Naive thymus-derived CD4-positive, alpha-beta T cell (primary cell): ENCODE results near the gene TRUB2. TPM values are rescaled to one million over a fixed set of nuclear protein-coding genes. Genes with fewer than 3 reads are reported as not detected.

ENCODE experiments used
- ATAC-seq: fragments of 150-1000 bp; cut with Tn5 transposase; 2 replicates; pipeline ENCODE4 v1.10.0; 2021; ENCODE audit warnings: mild to moderate bottlenecking, moderate library complexity
- CTCF ChIA-PET: fragments of 350-600 bp; sonication (Branson Sonifier 250); formaldehyde crosslinking; loops from one replicate; lab custom pipeline; 2021; ENCODE audit warnings: antibody characterized with exemption; lab: Charles Lee
- POLR2A ChIA-PET: fragments of 350-600 bp; sonication (Branson Sonifier 250); formaldehyde crosslinking; loops from one replicate; lab custom pipeline; 2021; ENCODE audit warnings: antibody characterized with exemption, inconsistent platforms; lab: Charles Lee
- DNase-seq, 9 donors: peaks; one replicate each; pipeline versions ENCODE4 v3.0.0 to v3.0.0-alpha.2; 2020 to 2022; ENCODE audit warnings: mixed read lengths in 1 of 9
- H3K27ac ChIP-seq: one replicate; pipeline ENCODE4 v1.7.0; 2013; ENCODE audit warnings: mild to moderate bottlenecking, low read depth, low read length, moderate library complexity
- H3K27me3 ChIP-seq, 2 donors: one replicate each; pipeline ENCODE4 v1.7.0; 2013; ENCODE audit warnings: low read length in 2 of 2, mild to moderate bottlenecking in 2 of 2, moderate library complexity in 2 of 2; ENCODE audit not compliant: control insufficient read depth in 2 of 2, insufficient read depth in 2 of 2
- H3K36me3 ChIP-seq, 3 experiments: 1 replicate in 2 of 3; 2 replicates in 1 of 3; pipeline ENCODE4 v1.7.0; 2013; ENCODE audit warnings: low read length in 3 of 3, mild to moderate bottlenecking in 3 of 3, moderate library complexity in 1 of 3; ENCODE audit not compliant: insufficient read depth in 3 of 3, control insufficient read depth in 2 of 3
- H3K4me1 ChIP-seq, 2 donors: one replicate each; pipeline ENCODE4 v1.7.0; 2013; ENCODE audit warnings: low read length in 2 of 2, mild to moderate bottlenecking in 2 of 2, moderate library complexity in 1 of 2; ENCODE audit not compliant: control insufficient read depth in 2 of 2, insufficient read depth in 2 of 2
- H3K4me3 ChIP-seq: 2 replicates; pipeline ENCODE4 v1.7.0; 2013; ENCODE audit warnings: mild to moderate bottlenecking, low read length
- H3K9me3 ChIP-seq, 3 experiments: 1 replicate in 2 of 3; 2 replicates in 1 of 3; pipeline ENCODE4 v1.7.0; 2013; ENCODE audit warnings: low read length in 3 of 3; ENCODE audit not compliant: control insufficient read depth in 2 of 3
- H3K27ac Mint-ChIP-seq, 9 donors: one replicate each; pipeline ENCODE4 v1.8.0; 2020 to 2022; ENCODE audit warnings: mixed read lengths in 9 of 9, mild to moderate bottlenecking in 8 of 9, moderate library complexity in 5 of 9, inconsistent platforms in 2 of 9
- H3K27me3 Mint-ChIP-seq, 5 donors: one replicate each; pipeline ENCODE4 v1.8.0; 2021 to 2022; ENCODE audit warnings: mixed read lengths in 5 of 5, mild to moderate bottlenecking in 1 of 5
- H3K36me3 Mint-ChIP-seq, 5 donors: one replicate each; pipeline ENCODE4 v1.8.0; 2020 to 2022; ENCODE audit warnings: mixed read lengths in 5 of 5, mild to moderate bottlenecking in 3 of 5, inconsistent platforms in 1 of 5
- H3K4me1 Mint-ChIP-seq, 7 donors: one replicate each; pipeline ENCODE4 v1.8.0; 2020 to 2022; ENCODE audit warnings: mixed read lengths in 7 of 7, mild to moderate bottlenecking in 3 of 7, inconsistent platforms in 1 of 7
- H3K4me3 Mint-ChIP-seq, 10 donors: one replicate each; pipeline ENCODE4 v1.8.0; 2020 to 2022; ENCODE audit warnings: mild to moderate bottlenecking in 10 of 10, mixed read lengths in 10 of 10, moderate library complexity in 6 of 10, inconsistent platforms in 2 of 10
- H3K9me3 Mint-ChIP-seq, 11 donors: one replicate each; pipeline ENCODE4 v1.8.0; 2020 to 2022; ENCODE audit warnings: mixed read lengths in 11 of 11, mild to moderate bottlenecking in 4 of 11, inconsistent platforms in 1 of 11, moderate library complexity in 1 of 11
- intact Hi-C, 2 donors: fragments of 100-400 bp; cut with micrococcal nuclease; formaldehyde crosslinking; loops; one replicate each; pipeline ENCODE4 v1.15.1; 2023
- polyA plus RNA-seq, 2 donors: library from polyadenylated mRNA; unstranded; fragments of 300-500 nt; fragmentation: Illumina TruSeq; gene quantifications; one replicate each; pipeline ENCODE4 v1.2.3, GENCODE V29; 2021
- total RNA-seq, 6 experiments: library from RNA in 5 of 6; stranded (reverse) in 5 of 6; gene quantifications; 1 replicate in 5 of 6; 2 replicates in 1 of 6; pipeline ENCODE4 v1.2.3 and lab custom pipeline; 2021 to 2026

Gene TRUB2
- total and polyA plus RNA-seq, 7 experiments from 2014 or later, result 11.5 to 27.2 (median 21.6) TPM

DNA sequence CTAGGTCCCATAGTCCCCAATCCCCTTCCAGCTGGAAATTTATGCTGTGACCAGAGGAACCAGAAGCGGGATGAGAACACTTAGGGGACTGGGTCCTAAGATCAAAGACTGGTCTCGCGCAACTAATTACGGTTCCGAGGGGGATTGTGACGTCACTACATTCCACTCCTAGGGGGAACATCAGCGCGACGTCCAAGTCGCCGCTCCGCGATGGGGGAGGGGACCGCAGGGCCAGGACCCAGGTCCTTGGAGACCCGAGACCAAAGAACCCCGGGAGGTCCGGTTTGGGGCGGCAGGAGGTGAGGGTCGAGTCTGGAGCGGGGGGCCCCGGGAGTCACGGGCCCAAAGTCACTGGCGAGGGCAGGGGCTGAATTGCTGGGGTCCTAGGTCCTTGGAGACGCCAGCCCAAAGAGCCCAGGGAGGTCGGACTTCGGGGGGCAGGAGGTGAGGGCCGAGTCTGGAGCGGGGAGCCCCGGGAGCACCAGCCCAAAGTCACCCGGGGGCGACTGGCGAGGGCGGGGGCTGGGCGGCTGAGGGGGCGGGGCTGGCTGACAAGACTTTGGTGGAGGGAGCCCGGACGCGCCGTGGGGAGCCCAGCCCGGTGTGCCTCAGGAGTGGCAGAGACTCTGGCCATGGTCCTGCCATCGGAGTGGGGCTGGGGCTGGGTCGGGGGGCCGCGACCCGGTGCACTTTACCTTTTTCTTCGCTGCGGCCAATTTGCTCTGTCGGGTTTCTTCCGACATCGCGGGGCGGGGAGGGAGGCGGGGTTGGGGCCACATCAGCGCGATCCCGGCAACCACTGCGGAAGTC, 46.8 kb downstream of the TRUB2 start, which contains the start of gene GOLGA2:
Gene GOLGA2 (minus strand): TSS at position 810 of the 810 bp plus-strand sequence. CDS start 31 bp downstream, at position 779.
- POLR2A ChIA-PET, result interaction anchor here (0.6 to 1.6 kb wide), 18 partner anchors 11 to 543 kb away, joined by 3 to 10 read pairs (median 4); partner anchors contain the start of genes BBLN, CIZ1, ENDOG and ODF2
- DNase-seq (no peak), ATAC-seq (peak; percentile 59)
- peak within 1 kb of the TSS; percentile 95 for H3K4me3 ChIP-seq
- peak within 1 kb of the TSS; percentile 90 for H3K27ac ChIP-seq
- Mint-ChIP-seq H3K36me3 (peaks cover 0 to 34% (median 8%) of the 10 kb centered on the region in 5 donors), H3K9me3 (peaks cover 0 to 11% (median 0%) of the 10 kb centered on the region in 11 donors), H3K4me3 (peak within 1 kb of the TSS; percentile 94 to 98 (median 96)), H3K4me1 (peaks cover 24 to 51% (median 46%) of the 10 kb centered on the region in 7 donors), H3K27ac (peak within 1 kb of the TSS; percentile 94 to 98 (median 97)), H3K27me3 (peaks cover 0 to 7% (median 0%) of the 10 kb centered on the region in 5 donors)
- H3K36me3 ChIP-seq, result peaks cover 0 to 14% (median 3%) of the 10 kb centered on the region in 3 experiments
- CTCF ChIA-PET, result interaction anchor here (0.6 kb wide), 1 partner anchor 20 kb away, joined by 5 read pairs; no protein-coding TSS in a partner anchor
- no peaks in the 10 kb centered on the region for H3K27me3 ChIP-seq
- H3K4me1 ChIP-seq, result peaks cover 16 to 21% of the 10 kb centered on the region in 2 donors
- intact Hi-C loops, result loop anchor here (1.0 to 10.0 kb wide), 19 partner anchors 20 to 823 kb away; partner anchors contain the start of genes COQ4 (in 2 of the 2), KYAT1 (in 2 of the 2), LRRC8A (in 2 of the 2) and ODF2 (in 2 of the 2)
- no peaks in the 10 kb centered on the region for H3K9me3 ChIP-seq

DNA sequence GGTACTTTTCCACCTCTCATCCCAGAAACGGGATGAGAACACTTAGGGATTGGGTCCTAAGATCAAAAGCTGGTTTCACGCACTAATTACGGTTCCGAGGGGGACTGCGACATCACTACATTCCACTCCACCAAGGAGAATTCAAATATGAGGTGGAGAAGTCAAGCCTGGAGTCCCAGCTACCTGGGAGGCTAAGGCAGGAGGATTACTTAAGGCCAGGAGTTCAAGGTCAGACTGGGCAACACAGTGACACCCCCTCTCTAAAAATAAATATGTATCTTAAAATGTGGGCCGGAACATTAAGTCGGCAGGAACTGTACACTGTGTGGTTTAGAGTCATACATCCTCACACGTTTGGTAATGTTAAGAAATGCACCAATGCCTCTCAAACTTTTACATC, 48.0 kb downstream of the TRUB2 start:
- POLR2A ChIA-PET, result no interaction called here
- peak overlapping the region in 9 of 10 donors; percentile 94 to 98 (median 96) for H3K4me3 Mint-ChIP-seq
- H3K36me3 Mint-ChIP-seq, result peaks cover 0 to 26% (median 6%) of the 10 kb centered on the region in 5 donors
- H3K27me3 Mint-ChIP-seq, result peaks cover 0 to 7% (median 0%) of the 10 kb centered on the region in 5 donors
- intact Hi-C loops, result loop anchor here (10.0 kb wide), 2 partner anchors 411 to 499 kb away; partner anchors contain the start of genes SET (in 1 of the 2) and SH2D3C (in 1 of the 2)
- no peak for ATAC-seq
- H3K27me3 ChIP-seq, result no peaks in the 10 kb centered on the region
- peaks cover 0 to 17% (median 3%) of the 10 kb centered on the region in 3 experiments for H3K36me3 ChIP-seq
- no peak overlapping the region for H3K27ac ChIP-seq
- DNase-seq, result no peak
- peak overlapping the region in 6 of 9 donors; percentile 77 to 97 (median 96) for H3K27ac Mint-ChIP-seq
- H3K4me1 ChIP-seq, result peaks cover 16 to 21% of the 10 kb centered on the region in 2 donors
- no peak overlapping the region for H3K4me3 ChIP-seq
- no peaks in the 10 kb centered on the region for H3K9me3 ChIP-seq
- H3K9me3 Mint-ChIP-seq, result peaks cover 0 to 11% (median 0%) of the 10 kb centered on the region in 11 donors
- CTCF ChIA-PET, result no interaction called here
- peaks cover 24 to 47% (median 40%) of the 10 kb centered on the region in 7 donors for H3K4me1 Mint-ChIP-seq

DNA sequence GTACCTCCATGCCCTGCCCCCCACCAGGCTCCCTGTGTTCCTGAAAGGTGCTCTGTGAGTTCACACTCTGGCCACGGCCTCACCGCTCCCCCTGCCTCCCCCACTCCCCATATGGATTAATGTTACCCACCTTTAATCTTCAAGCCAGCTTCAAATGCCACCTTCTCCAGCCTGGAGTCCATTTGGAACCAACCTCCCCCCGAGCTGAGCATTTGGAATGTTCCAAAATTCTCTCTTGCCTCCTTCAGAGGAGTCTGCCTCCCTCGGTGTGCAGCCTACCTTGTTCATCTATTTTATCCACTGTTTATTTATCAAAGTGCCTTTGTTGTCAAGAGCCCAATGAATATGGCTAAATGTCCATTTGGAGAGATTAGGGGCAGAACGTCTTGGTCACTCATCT, 50.7 kb downstream of the TRUB2 start:
- Mint-ChIP-seq H3K4me3 (no peak overlapping the region), H3K36me3 (peaks cover 0 to 35% (median 10%) of the 10 kb centered on the region in 5 donors), H3K27me3 (peaks cover 0 to 7% (median 0%) of the 10 kb centered on the region in 5 donors), H3K27ac (peak overlapping the region in 1 of 9 donors; percentile 49), H3K9me3 (peaks cover 0 to 8% (median 0%) of the 10 kb centered on the region in 11 donors), H3K4me1 (peaks cover 12 to 32% (median 23%) of the 10 kb centered on the region in 7 donors)
- ChIA-PET CTCF (no interaction called here), POLR2A (no interaction called here)
- intact Hi-C loops, result loop anchor here (10.0 kb wide), 2 partner anchors 413 to 497 kb away; partner anchors contain the start of genes SET (in 1 of the 2) and SH2D3C (in 1 of the 2)
- peaks cover 3 to 31% (median 3%) of the 10 kb centered on the region in 3 experiments for H3K36me3 ChIP-seq
- H3K4me3 ChIP-seq, result no peak overlapping the region
- no peaks in the 10 kb centered on the region for H3K27me3 ChIP-seq
- DNase-seq (no peak), ATAC-seq (no peak)
- peaks cover 10 to 16% of the 10 kb centered on the region in 2 donors for H3K4me1 ChIP-seq
- H3K9me3 ChIP-seq, result no peaks in the 10 kb centered on the region
- H3K27ac ChIP-seq, result no peak overlapping the region

- intact Hi-C loops, result loop anchor here (10.0 kb wide), 2 partner anchors 414 to 496 kb away; partner anchors contain the start of genes SET (in 1 of the 2) and SH2D3C (in 1 of the 2)
- ATAC-seq (no peak), DNase-seq (no peak)
- no peak overlapping the region for H3K4me3 Mint-ChIP-seq
- H3K4me1 ChIP-seq, result peaks cover 8 to 12% of the 10 kb centered on the region in 2 donors
- H3K36me3 ChIP-seq, result peaks cover 3 to 31% (median 3%) of the 10 kb centered on the region in 3 experiments
- H3K27me3 ChIP-seq, result no peaks in the 10 kb centered on the region
- ChIA-PET POLR2A (no interaction called here), CTCF (no interaction called here)
- H3K27ac ChIP-seq, result no peak overlapping the region
- H3K4me1 Mint-ChIP-seq, result peaks cover 8 to 28% (median 19%) of the 10 kb centered on the region in 7 donors
- H3K27ac Mint-ChIP-seq, result no peak overlapping the region
- H3K27me3 Mint-ChIP-seq, result peaks cover 0 to 3% (median 0%) of the 10 kb centered on the region in 5 donors
- H3K9me3 ChIP-seq, result no peaks in the 10 kb centered on the region
- peaks cover 0 to 4% (median 0%) of the 10 kb centered on the region in 11 donors for H3K9me3 Mint-ChIP-seq
- H3K4me3 ChIP-seq, result no peak overlapping the region
- H3K36me3 Mint-ChIP-seq, result peaks cover 0 to 39% (median 9%) of the 10 kb centered on the region in 5 donors
Measured at GRCh38 chr9:128271112-128271511, 51.1 kb downstream of the TRUB2 start.

DNA sequence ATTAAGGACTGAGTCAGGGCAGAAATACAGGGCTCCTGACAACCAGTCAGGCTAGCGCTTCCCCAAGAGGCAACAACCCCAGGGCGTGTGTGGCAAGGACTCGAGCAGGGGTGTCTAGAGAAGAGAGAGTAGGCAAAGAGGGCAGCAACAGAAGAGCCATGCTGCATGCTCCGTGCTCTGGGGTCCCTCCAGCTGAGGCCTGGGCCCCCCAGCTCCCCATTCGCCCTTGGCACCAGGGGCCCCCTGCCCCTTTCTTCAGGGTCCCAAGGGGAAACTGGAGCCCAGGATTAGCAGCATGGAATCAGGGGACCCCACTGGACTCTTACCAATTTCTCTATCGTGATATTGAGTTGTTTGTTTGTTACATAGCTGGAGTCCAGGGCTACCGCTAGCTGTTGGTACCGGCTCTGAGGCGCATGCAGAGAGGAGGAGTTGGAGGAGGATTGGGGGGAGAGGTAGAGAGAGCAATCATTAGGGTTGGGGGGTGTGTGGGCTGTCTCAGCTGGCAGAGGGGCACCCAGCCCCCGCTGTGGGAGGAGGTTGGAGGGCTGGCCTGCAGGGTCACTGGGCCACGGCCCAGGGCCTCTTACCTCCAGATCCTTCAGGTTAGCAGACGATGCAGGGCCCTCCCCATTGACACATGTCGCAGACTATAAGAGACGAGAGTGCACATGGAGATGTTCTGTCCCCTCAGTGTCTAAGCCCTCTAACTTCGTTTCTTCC, 55.2 kb downstream of the TRUB2 start:
- no peak for DNase-seq
- H3K27ac ChIP-seq, result no peak overlapping the region
- ATAC-seq, result no peak
- Mint-ChIP-seq H3K9me3 (no peaks in the 10 kb centered on the region), H3K27ac (peak overlapping the region in 1 of 9 donors; percentile 82), H3K4me1 (no peaks in the 10 kb centered on the region), H3K36me3 (peaks cover 5 to 47% (median 15%) of the 10 kb centered on the region in 5 donors), H3K27me3 (no peaks in the 10 kb centered on the region), H3K4me3 (peak overlapping the region in 1 of 10 donors; percentile 64)
- ChIA-PET CTCF (no interaction called here), POLR2A (no interaction called here)
- no peaks in the 10 kb centered on the region for H3K4me1 ChIP-seq
- H3K27me3 ChIP-seq, result no peaks in the 10 kb centered on the region
- H3K36me3 ChIP-seq, result peaks cover 0 to 47% (median 3%) of the 10 kb centered on the region in 3 experiments
- H3K9me3 ChIP-seq, result no peaks in the 10 kb centered on the region
- intact Hi-C loops, result no loop called here
- H3K4me3 ChIP-seq, result no peak overlapping the region
